ENCODE data around the gene NFE2L3. TPM values are rescaled to one million over a fixed set of nuclear protein-coding genes. Genes with fewer than 3 reads are reported as not detected.

The NFE2L3 gene
- total and polyA plus RNA-seq, 8 donors, result 1.2 to 10.3 (median 2.4) TPM

- FAIRE-seq (no peak), DNase-seq (no peak), ATAC-seq (no peak)
- Histone ChIP-seq H3K4me3 (no peak overlapping the region), H3K9me3 (no peaks in the 10 kb centered on the region), H3K4me1 (no peaks in the 10 kb centered on the region), H3K27me3 (no peaks in the 10 kb centered on the region), H3K27ac (no peak overlapping the region), H3K36me3 (no peaks in the 10 kb centered on the region)
- 75 to 83% methylated on average over 6 of the region's 6 CpGs for WGBS, 2 donors
- TF ChIP-seq CTCF (IDR thresholded peaks at IDR 0.05), result no peak
- intact Hi-C loops (cut with DNase I), result no loop called here
Observed at GRCh38 chr7:26127411-26127810, 24.6 kb upstream of the NFE2L3 start.

- Histone ChIP-seq H3K27ac (no peak overlapping the region), H3K27me3 (no peaks in the 10 kb centered on the region), H3K4me1 (no peaks in the 10 kb centered on the region), H3K36me3 (no peaks in the 10 kb centered on the region), H3K9me3 (no peaks in the 10 kb centered on the region), H3K4me3 (no peak overlapping the region)
- DNase-seq, result no peak
- intact Hi-C loops (cut with DNase I), result no loop called here
- no peak for FAIRE-seq
- 89 to 96% methylated on average over 12 of the region's 12 CpGs for WGBS, 2 donors
- ATAC-seq, result no peak
- no peak for TF ChIP-seq CTCF (IDR thresholded peaks at IDR 0.05)
Observed at GRCh38 chr7:26131056-26131589, 20.9 kb upstream of the NFE2L3 start.

DNA sequence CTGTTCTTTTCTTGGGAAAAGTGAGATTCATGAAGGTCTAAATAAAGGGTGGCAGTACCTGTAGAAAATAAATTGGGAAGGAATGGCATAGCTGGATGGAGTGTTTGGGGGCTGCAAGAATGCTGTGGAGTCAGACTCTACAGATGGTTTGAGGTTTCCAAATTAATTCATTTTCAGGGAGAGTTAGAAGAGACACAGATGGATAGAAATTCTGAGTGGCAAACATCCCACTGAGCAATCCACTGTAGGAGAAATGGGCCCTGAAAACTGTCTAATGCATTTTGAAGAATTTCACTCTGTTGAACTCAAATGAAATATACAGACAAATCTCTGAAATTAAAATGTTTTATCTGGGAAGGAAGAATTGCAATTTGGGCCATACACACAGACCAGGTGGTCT is 16.9 kb upstream of the NFE2L3 start:
- H3K27me3 ChIP-seq, result no peaks in the 10 kb centered on the region
- FAIRE-seq, result no peak
- intact Hi-C loops (cut with DNase I), result no loop called here

DNA sequence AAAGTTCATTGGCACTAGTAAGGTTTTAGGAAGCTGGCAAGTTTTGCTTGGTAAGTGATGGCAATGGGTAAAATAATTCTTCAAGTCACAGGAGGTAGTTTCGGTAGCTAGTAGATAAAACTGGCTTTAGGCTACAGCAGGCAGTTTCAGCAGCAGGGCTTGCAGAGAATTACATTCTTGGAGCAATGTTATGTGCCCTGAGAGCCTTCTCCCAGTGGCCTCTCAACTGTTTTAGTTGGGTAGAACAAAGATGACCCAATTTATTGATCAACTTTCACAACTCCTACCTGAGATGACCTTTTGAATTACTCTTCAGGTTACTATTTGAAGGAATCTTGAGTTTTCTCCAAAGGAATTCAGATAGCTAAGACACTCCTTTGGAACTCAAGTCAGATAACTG is 16.4 kb upstream of the NFE2L3 start:
- intact Hi-C loops (cut with DNase I), result no loop called here
- FAIRE-seq (no peak), DNase-seq (no peak), ATAC-seq (no peak)
- Histone ChIP-seq H3K4me1 (no peaks in the 10 kb centered on the region), H3K27me3 (no peaks in the 10 kb centered on the region), H3K4me3 (no peak overlapping the region), H3K27ac (no peak overlapping the region), H3K9me3 (no peaks in the 10 kb centered on the region), H3K36me3 (no peaks in the 10 kb centered on the region)
- WGBS, 2 donors, result 88 to 92% methylated on average over 1 of the region's 1 CpG
- TF ChIP-seq CTCF (IDR thresholded peaks at IDR 0.05), result no peak

More for the DNA sequence above, 16.9 kb upstream of the NFE2L3 start:
- Histone ChIP-seq H3K9me3 (no peaks in the 10 kb centered on the region), H3K27ac (no peak overlapping the region), H3K4me1 (no peaks in the 10 kb centered on the region), H3K36me3 (no peaks in the 10 kb centered on the region), H3K4me3 (no peak overlapping the region)
- no peak for TF ChIP-seq CTCF (IDR thresholded peaks at IDR 0.05)
- ATAC-seq (no peak), DNase-seq (no peak)

GRCh38 chr7:26136831-26137230 is 15.2 kb upstream of the NFE2L3 start:
- ATAC-seq, result no peak

More at GRCh38 chr7:26136831-26137230, 15.2 kb upstream of the NFE2L3 start:
- no peak for TF ChIP-seq CTCF (IDR thresholded peaks at IDR 0.05)
- 83 to 93% methylated on average over 4 of the region's 4 CpGs for WGBS, 2 donors
- no peaks in the 10 kb centered on the region for H3K9me3 ChIP-seq
- DNase-seq, result no peak
- no peak overlapping the region for H3K4me3 ChIP-seq
- FAIRE-seq, result no peak
- no peaks in the 10 kb centered on the region for H3K27me3 ChIP-seq
- no peaks in the 10 kb centered on the region for H3K4me1 ChIP-seq
- H3K27ac ChIP-seq, result no peak overlapping the region
- H3K36me3 ChIP-seq, result no peaks in the 10 kb centered on the region
- intact Hi-C loops (cut with DNase I), result no loop called here

Data from pancreas (tissue), 10 donors.